GM12892 (cell line): ENCODE results near the gene WDR64.

ENCODE experiments used
- POLR2A ChIP-seq: IDR thresholded peaks from 2 replicates; pipeline ENCODE4 v1.6.1; 2011; ENCODE audit warnings: low read depth, low read length, control low read depth
- POLR2AphosphoS5 ChIP-seq: IDR thresholded peaks from 2 replicates; pipeline ENCODE4 v1.6.1; 2011; ENCODE audit warnings: low read depth, low read length, control low read depth

DNA sequence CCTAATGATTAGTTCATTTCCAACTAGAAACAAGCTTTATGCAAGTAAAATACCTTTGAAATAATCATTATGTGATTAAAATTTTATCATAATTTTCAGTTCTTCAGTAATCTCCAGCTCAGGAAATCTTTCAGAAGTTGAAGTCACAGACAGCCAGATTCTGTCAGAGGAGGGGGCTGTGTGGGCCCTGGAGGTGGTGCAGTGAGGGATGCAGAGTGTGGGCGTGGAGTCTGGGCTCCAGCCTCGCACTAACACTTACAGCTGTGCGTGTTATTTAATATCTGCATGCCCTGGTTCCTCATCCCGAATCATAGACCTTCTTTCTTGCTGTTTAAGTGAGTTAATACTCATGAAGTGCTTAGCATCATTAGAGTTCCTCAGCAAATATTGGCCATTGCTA, 23.9 kb downstream of the WDR64 start:
- TF ChIP-seq POLR2A (no peak), POLR2AphosphoS5 (no peak)
